GM21390 (cell line): Measurements from ENCODE around the gene EEF1A2.

ENCODE experiments used
- ATAC-seq: cut with Tn5 transposase; IDR thresholded peaks from one replicate; pipeline ENCODE4 v1.9.1; 2021; ENCODE audit not compliant: unreplicated experiment

EEF1A2 gene

DNA sequence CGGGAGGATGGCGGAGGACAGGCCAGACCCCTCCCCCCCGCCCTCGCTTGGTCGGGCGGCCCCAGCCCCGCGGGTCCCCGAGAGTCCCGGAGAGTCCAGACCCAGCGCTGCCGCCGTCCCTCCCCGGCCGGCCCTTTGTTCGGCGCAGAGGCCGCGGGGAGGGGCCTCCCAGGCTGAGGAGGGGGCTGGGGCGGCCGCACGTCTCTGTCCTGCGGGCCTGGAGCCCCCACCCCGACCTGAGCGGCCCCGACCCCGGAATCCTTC lies 27.2 kb downstream of the EEF1A2 start:
- ATAC-seq: no peak

DNA sequence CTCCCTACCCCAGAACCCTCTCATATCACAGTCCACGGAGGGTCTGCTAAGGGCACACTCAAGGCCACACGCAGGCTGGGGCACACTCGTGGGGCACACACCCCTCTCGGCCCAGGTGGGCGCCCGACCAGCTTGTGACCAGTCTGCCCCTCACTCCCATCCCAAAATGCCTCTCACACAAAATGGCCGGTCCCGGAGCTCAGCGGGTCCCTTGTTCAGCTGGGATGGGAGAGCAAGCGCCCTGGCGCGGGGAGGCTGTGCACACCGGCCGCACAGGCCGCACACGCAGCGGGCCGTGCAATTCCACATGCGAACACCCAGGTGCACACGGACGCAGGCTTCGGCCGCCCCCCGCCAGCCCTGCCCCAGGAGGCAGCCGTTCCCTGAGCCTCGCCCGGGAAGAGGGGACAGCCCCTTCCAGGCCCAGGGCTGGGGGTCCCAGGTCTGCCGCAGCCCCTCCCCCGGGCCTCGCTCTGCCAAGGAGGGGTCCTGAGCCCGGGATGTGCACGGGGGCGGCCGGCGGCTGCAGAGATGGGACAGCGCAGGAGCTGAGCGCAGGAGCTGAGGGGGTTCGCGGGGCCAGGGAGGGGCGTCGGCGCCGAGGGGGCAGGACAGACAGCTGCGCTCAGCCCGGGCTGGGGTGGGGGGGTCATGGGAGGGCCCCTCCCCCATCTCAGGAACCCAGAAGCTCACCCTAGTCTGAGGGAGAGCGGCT lies 27.7 kb downstream of the EEF1A2 start:
- no peak for ATAC-seq

GRCh38 chr20:63470410-63470809 lies 28.5 kb downstream of the EEF1A2 start:
- no peak for ATAC-seq

DNA sequence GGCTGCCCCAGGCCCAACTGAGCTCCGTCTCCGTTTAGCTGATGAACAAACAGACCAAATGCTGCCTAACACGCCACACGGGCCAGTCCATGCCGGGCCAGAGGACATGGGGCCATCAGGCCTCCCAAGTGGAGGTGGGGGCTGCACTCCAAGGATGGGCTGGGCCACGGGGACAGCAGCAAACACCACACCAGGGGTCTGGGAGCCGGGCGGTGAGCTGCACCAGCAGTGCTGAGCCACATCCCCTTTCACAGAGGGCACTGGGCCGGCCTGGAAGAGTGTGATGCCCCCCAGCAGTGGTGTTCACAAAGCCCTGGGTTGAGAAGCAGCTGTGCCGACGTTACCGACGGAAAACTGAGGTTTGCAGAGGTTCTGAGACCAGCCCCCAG lies 29.2 kb downstream of the EEF1A2 start:
- no peak for ATAC-seq

DNA sequence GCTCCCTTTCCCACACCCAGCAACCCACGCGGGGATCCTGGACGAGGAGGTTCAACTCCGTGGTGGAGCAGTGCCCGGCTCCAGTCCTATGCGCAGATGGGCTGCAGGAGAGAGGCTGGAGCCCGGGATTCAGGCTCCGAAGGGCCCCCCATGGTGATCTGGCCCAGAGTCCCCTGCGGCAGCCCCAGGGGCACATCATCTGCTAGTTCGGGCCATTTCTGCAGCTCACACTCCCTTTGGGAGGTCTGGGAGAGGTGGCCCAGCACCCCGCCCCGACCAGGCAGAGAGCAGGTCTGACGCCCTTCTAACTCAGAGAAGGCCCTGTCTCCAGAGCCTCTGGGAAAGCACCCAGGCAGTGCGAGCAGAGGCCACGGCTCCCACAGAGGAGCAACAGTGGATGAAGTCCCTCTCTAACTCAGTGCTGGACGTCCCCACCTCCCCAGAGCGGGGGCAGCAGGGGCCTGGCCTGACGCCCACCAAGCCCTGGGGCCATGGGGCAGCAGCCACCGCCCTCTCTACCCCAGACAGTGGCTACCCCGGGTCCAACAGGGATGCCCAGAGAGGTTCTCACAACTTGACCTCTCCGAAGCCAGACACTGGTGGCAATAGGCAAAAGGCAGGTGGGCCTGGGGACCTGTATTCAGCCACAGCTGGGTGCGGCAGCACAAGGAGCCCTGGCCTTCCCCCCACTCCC lies 29.7 kb downstream of the EEF1A2 start:
- no peak for ATAC-seq

DNA sequence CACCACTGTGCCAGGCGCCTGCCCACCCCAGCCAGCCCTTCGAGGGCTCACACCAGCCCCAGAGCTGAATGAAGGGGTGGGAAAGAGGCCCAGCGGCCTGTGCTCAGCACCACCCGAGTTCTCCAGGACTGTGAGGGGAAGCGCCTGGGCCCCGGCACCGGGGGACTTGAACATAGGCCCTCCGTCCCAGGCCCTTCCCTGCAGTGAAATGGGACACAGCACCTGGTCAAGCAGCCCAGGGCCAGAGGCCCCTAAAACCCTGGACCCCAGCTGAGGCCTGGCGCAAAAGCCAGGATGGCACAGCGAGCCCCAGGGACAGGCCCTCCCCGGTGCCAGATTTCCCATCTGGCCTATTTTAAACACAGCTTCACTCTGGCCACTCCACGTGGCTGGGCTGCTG lies 30.5 kb downstream of the EEF1A2 start:
- ATAC-seq: no peak

- no peak for ATAC-seq
Measured at GRCh38 chr20:63467294-63468083, 31.4 kb downstream of the EEF1A2 start.

GRCh38 chr20:63466861-63467260 lies 32.0 kb downstream of the EEF1A2 start:
- no peak for ATAC-seq

GRCh38 chr20:63466250-63466825 lies 32.5 kb downstream of the EEF1A2 start:
- no peak for ATAC-seq

- ATAC-seq: no peak
Measured at GRCh38 chr20:63465380-63466249, 33.3 kb downstream of the EEF1A2 start.

GRCh38 chr20:63464289-63464635 lies 34.6 kb downstream of the EEF1A2 start:
- no peak for ATAC-seq

GRCh38 chr20:63463400-63464288 lies 35.2 kb downstream of the EEF1A2 start:
- ATAC-seq: no peak

GRCh38 chr20:63462244-63462643 lies 36.6 kb downstream of the EEF1A2 start:
- no peak for ATAC-seq

DNA sequence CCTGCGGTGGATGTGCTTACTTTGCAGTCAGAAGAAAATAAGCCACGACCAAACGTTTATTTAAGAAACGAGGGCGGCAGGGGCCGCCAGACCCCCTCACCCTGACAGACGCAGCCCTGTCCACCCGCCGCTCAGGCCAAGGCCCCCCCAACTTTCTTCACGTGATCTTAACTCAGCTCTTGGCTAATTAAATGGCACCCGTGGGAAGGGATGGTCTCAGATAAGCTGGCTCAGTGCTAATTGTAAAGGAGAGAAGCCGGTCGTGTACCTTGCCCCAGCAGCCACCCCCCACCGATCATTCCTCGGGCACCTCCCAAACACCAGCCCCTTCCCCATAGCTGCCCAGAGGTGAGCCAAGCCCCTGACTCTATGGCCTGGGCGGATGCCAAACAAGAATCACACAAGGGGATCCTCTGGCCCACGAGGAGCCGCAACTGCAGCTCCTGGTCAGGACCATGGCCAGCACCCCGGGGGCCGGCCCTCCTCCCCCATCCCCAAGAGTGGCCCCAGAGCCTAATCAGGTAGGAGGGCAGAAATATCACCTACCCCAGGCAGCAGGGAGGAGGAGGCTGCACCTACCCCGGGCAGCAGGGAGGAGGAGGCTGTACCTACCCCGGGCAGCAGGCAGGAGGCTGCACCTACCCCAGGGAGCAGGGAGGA lies 37.6 kb downstream of the EEF1A2 start:
- ATAC-seq: no peak

GRCh38 chr20:63459070-63459380 lies 39.9 kb downstream of the EEF1A2 start:
- ATAC-seq: no peak

DNA sequence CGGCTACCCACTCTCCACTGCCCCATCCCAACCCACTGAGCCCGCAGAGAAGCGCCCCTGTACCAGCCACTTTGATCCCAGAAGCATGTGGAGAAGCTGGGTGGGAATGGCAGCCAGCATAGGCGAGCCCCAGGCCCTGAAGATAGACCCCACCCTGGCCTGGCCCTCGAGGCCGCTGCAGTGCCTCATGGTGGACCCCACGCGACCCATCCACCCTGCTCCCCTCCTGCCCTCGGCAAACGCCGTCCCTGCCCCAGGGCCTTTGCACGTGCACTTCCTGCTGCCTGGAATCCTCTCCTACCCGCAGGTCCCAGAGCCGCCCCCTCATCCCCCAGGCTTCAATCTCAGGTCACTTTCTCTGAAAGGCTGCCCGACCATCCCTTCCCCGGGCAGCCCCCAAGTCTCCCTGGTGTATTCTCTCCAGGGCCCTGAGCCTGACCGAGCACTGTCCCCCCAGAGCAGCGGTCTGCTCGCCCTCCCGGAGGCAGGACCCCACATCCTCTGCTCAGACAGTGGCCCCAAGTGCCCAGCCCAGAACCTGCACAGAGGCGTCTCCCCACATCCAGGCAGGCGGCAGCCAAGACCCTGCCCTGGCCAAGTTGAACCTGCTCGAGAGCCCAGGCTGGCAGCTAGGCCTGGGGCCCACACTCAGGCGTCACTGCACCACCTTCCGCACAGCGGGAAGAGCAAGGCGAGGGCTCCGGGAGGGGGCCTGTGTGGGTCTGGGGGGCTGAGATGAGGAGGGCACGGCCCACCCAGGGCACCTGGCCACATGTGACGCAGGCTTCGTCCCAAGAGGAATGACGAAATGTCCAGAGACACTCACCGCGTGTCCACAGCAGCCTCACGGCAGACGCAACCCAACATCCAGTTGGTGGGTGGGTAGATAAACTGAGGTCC lies 40.5 kb downstream of the EEF1A2 start:
- no peak for ATAC-seq

- no peak for ATAC-seq
Measured at GRCh38 chr20:63457737-63458136, 41.1 kb downstream of the EEF1A2 start.

DNA sequence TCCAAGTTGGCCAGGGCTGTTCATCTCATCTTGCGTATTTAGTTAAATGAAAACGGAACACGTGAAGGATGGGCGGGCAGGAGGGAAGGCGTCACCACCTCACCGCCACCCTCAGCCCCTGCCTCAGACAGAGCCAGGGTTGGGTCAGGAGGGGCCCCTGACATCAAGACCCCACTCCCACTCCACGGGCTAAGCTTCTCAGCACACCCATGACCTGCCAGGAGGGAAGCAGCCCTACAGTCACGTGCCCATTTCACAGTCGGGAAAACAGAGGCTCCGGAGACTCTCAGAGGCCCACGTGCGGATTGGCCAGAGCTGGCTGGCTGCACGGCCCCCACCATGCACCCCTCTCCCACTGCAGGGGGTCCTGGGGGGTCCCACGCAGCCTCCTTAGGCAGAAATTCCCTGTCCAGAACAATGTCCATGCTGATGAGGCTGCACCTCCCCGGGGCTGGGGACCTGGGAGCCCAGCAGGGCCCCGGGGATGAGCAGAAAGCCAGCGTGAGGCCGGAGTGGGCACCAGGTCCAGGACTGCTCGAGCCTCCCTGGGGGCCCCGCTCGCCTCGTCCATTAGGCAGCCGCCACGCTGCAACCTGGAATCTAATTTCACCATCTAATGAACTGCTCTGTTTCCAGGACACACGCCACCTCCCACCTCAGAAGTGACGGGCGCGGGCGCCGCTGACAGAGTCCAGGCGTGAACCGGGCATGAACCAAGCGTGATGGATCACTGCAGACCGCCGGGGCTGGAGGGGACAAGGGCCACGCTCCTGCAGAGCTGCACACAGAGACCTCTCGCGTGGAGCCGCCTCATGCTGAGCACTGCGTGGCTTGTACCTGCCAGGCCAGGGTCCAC lies 42.2 kb downstream of the EEF1A2 start:
- ATAC-seq: no peak
